Glutamatergic neuron (in vitro differentiated cells): Measurements from ENCODE around the gene PIMREG. TPM values are rescaled to one million over a fixed set of nuclear protein-coding genes. Genes with fewer than 3 reads are reported as not detected.
A peak's percentile ranks its signal among the peaks of the same experiment; 100 is the strongest.

Source experiments
- DNase-seq: peaks from one replicate; pipeline ENCODE4 v3.0.0; 2022
- H3K27ac Mint-ChIP-seq: one replicate; pipeline ENCODE4 v1.8.0; 2020; ENCODE audit warnings: mild to moderate bottlenecking, mixed read lengths, inconsistent platforms; ENCODE audit not compliant: unreplicated experiment
- H3K27me3 Mint-ChIP-seq: one replicate; pipeline ENCODE4 v1.8.0; 2020; ENCODE audit warnings: mild to moderate bottlenecking, moderate library complexity, mixed read lengths, inconsistent platforms; ENCODE audit not compliant: unreplicated experiment
- H3K36me3 Mint-ChIP-seq: one replicate; pipeline ENCODE4 v1.8.0; 2020; ENCODE audit warnings: mild to moderate bottlenecking, mixed read lengths, inconsistent platforms; ENCODE audit not compliant: unreplicated experiment
- H3K4me1 Mint-ChIP-seq: one replicate; pipeline ENCODE4 v1.8.0; 2020; ENCODE audit warnings: mild to moderate bottlenecking, low read depth, mixed read lengths, inconsistent platforms; ENCODE audit not compliant: unreplicated experiment
- H3K4me3 Mint-ChIP-seq: one replicate; pipeline ENCODE4 v1.8.0; 2020; ENCODE audit warnings: mild to moderate bottlenecking, mixed read lengths, inconsistent platforms; ENCODE audit not compliant: unreplicated experiment
- H3K9me3 Mint-ChIP-seq: one replicate; pipeline ENCODE4 v1.8.0; 2020; ENCODE audit warnings: mild to moderate bottlenecking, moderate library complexity, mixed read lengths, inconsistent platforms; ENCODE audit not compliant: unreplicated experiment
- CTCF ChIP-seq: fragments of 200-600 bp; sonication (generic); IDR thresholded peaks from one replicate; pipeline ENCODE4 v1.5.0; 2021; ENCODE audit not compliant: partially characterized antibody, unreplicated experiment
- total RNA-seq: library from RNA; stranded (reverse); fragmentation: NEBNext Ultra II Directional; extraction: Animal tissue kit (Norgen Biotek cat#: 25700); gene quantifications from one replicate; pipeline ENCODE4 v1.2.1, GENCODE V29; 2021; ENCODE audit not compliant: unreplicated experiment

Gene PIMREG
- total RNA-seq, 1 donor from 2014 or later: 28.4 TPM

- Mint-ChIP-seq H3K27ac (no peak overlapping the region), H3K9me3 (peaks cover 9% of the 10 kb centered on the region), H3K27me3 (peaks cover 13% of the 10 kb centered on the region), H3K4me1 (peaks cover 5% of the 10 kb centered on the region), H3K4me3 (no peak overlapping the region), H3K36me3 (peaks cover 5% of the 10 kb centered on the region)
- TF ChIP-seq CTCF: no peak
- DNase-seq: no peak
Measured at GRCh38 chr17:6460531-6461161, 16.4 kb downstream of the PIMREG start.

GRCh38 chr17:6461246-6461645, 17.0 kb downstream of the PIMREG start:
- H3K4me3 Mint-ChIP-seq: no peak overlapping the region
- H3K36me3 Mint-ChIP-seq: peaks cover 7% of the 10 kb centered on the region
- peaks cover 12% of the 10 kb centered on the region for H3K9me3 Mint-ChIP-seq
- peaks cover 5% of the 10 kb centered on the region for H3K4me1 Mint-ChIP-seq
- H3K27me3 Mint-ChIP-seq: peaks cover 14% of the 10 kb centered on the region
- H3K27ac Mint-ChIP-seq: no peak overlapping the region
- no peak for TF ChIP-seq CTCF
- DNase-seq: no peak

- H3K27ac Mint-ChIP-seq: peak overlapping the region; percentile 28
- H3K36me3 Mint-ChIP-seq: peaks cover 11% of the 10 kb centered on the region
- peaks cover 12% of the 10 kb centered on the region for H3K9me3 Mint-ChIP-seq
- peaks cover 5% of the 10 kb centered on the region for H3K4me1 Mint-ChIP-seq
- no peak overlapping the region for H3K4me3 Mint-ChIP-seq
- TF ChIP-seq CTCF: no peak
- DNase-seq: no peak
- peaks cover 14% of the 10 kb centered on the region for H3K27me3 Mint-ChIP-seq
Measured at GRCh38 chr17:6461792-6462524, 17.7 kb downstream of the PIMREG start.

GRCh38 chr17:6462692-6463091, 18.4 kb downstream of the PIMREG start:
- no peak for TF ChIP-seq CTCF
- H3K27ac Mint-ChIP-seq: no peak overlapping the region
- DNase-seq: no peak
- no peak overlapping the region for H3K4me3 Mint-ChIP-seq
- H3K4me1 Mint-ChIP-seq: peaks cover 5% of the 10 kb centered on the region
- peaks cover 12% of the 10 kb centered on the region for H3K9me3 Mint-ChIP-seq
- H3K36me3 Mint-ChIP-seq: peaks cover 12% of the 10 kb centered on the region
- H3K27me3 Mint-ChIP-seq: peaks cover 14% of the 10 kb centered on the region

- peaks cover 14% of the 10 kb centered on the region for H3K27me3 Mint-ChIP-seq
- DNase-seq: no peak
- no peak overlapping the region for H3K27ac Mint-ChIP-seq
- H3K9me3 Mint-ChIP-seq: peaks cover 12% of the 10 kb centered on the region
- peaks cover 5% of the 10 kb centered on the region for H3K4me1 Mint-ChIP-seq
- no peak for TF ChIP-seq CTCF
- peaks cover 19% of the 10 kb centered on the region for H3K36me3 Mint-ChIP-seq
- no peak overlapping the region for H3K4me3 Mint-ChIP-seq
Measured at GRCh38 chr17:6463616-6464445, 19.6 kb downstream of the PIMREG start.
